Measurements from ENCODE around the gene PSORS1C1.

DNA sequence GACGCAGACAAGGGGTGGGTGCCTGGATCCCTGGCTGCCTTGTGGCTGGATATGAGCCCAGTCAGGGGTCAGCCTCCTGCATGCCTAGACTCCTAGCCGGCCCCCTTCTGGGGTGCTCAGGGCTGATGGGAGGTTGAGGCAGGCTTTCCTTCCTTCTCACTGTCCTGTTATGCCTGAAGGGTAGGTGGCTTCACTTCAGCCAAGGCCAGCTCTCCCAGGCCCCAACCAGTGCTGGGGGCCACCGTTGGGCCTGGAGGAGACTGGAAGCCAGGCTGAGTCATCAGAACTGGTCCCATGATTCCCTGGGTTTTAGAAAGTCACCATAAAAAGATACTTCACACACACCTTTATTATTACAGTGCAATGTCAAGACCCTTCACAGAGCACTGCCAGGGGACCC lies 58.8 kb downstream of the PSORS1C1 start:
- TF ChIP-seq, protein P1, sequence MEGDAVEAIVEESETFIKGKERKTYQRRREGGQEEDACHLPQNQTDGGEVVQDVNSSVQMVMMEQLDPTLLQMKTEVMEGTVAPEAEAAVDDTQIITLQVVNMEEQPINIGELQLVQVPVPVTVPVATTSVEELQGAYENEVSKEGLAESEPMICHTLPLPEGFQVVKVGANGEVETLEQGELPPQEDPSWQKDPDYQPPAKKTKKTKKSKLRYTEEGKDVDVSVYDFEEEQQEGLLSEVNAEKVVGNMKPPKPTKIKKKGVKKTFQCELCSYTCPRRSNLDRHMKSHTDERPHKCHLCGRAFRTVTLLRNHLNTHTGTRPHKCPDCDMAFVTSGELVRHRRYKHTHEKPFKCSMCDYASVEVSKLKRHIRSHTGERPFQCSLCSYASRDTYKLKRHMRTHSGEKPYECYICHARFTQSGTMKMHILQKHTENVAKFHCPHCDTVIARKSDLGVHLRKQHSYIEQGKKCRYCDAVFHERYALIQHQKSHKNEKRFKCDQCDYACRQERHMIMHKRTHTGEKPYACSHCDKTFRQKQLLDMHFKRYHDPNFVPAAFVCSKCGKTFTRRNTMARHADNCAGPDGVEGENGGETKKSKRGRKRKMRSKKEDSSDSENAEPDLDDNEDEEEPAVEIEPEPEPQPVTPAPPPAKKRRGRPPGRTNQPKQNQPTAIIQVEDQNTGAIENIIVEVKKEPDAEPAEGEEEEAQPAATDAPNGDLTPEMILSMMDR (IDR thresholded peaks at IDR 0.05): no peak
- no peak for TF ChIP-seq POLR2AphosphoS5 (IDR thresholded peaks at IDR 0.05)
